ENCODE data around the gene GALK1.

GRCh38 chr17:75757086-75757681, 7.8 kb downstream of the GALK1 start:
- no peak for TF ChIP-seq CTCF (IDR thresholded peaks at IDR 0.05 in 4 of 5, conservative IDR thresholded peaks at IDR 0.05 in 1 of 5)
- no peak for TF ChIP-seq POLR2A (IDR thresholded peaks at IDR 0.05)

Data from gastrocnemius medialis (tissue), 4 donors.